GM12878 (cell line): ENCODE data around the gene BRD2. TPM values are rescaled to one million over a fixed set of nuclear protein-coding genes. Genes with fewer than 3 reads are reported as not detected.

ENCODE experiments used
- BHLHE40 ChIP-seq, 2 experiments: fragments of 450-650 bp in 1 of 2; IDR thresholded peaks; 2 replicates each; pipeline ENCODE4 v1.6.1; 2011 to 2017; ENCODE audit warnings: low read depth in 2 of 2, borderline replicate concordance in 1 of 2, improper control_type of control experiment in 1 of 2, low read length in 1 of 2, mild to moderate bottlenecking in 1 of 2
- CEBPB ChIP-seq, 2 experiments: fragments of 150-350 bp in 1 of 2; IDR thresholded peaks; 2 replicates each; pipeline ENCODE4 v1.6.1; 2012 to 2014; ENCODE audit warnings: low read depth in 2 of 2, low read length in 2 of 2, borderline replicate concordance in 1 of 2, inconsistent platforms in 1 of 2
- CREB1 ChIP-seq: IDR thresholded peaks from 2 replicates; pipeline ENCODE4 v1.6.1; 2012; ENCODE audit warnings: low read depth, mild to moderate bottlenecking, inconsistent platforms
- CREM ChIP-seq: IDR thresholded peaks from 2 replicates; pipeline ENCODE4 v1.6.1; 2014; ENCODE audit warnings: antibody characterized with exemption, low read depth
- EED ChIP-seq: sonication (generic); IDR thresholded peaks from 2 replicates; pipeline ENCODE4 v1.6.1; 2016; ENCODE audit warnings: antibody characterized with exemption, low read depth
- FOXK2 ChIP-seq: fragments of 450-650 bp; IDR thresholded peaks from 2 replicates; pipeline ENCODE4 v1.6.1; 2017; ENCODE audit warnings: mild to moderate bottlenecking, moderate library complexity
- GATAD2B ChIP-seq: fragments of 450-650 bp; conservative IDR thresholded peaks from 2 replicates; pipeline ENCODE4 v1.6.1; 2017; ENCODE audit warnings: low read depth, mild to moderate bottlenecking, moderate library complexity
- HDGF ChIP-seq: fragments of 450-650 bp; IDR thresholded peaks from 2 replicates; pipeline ENCODE4 v1.6.1; 2016; ENCODE audit warnings: antibody characterized with exemption
- KLF5 ChIP-seq: fragments of 450-650 bp; IDR thresholded peaks from 2 replicates; pipeline ENCODE4 v1.6.1; 2014; ENCODE audit warnings: mild to moderate bottlenecking; ENCODE audit not compliant: partially characterized antibody
- NBN ChIP-seq: fragments of 450-650 bp; IDR thresholded peaks from 2 replicates; pipeline ENCODE4 v1.6.1; 2016
- NFYB ChIP-seq: IDR thresholded peaks from 2 replicates; pipeline ENCODE4 v1.6.1; 2011; ENCODE audit warnings: low read depth, mild to moderate bottlenecking, low read length, improper control_type of control experiment, moderate library complexity; ENCODE audit not compliant: insufficient read depth
- PAX5 ChIP-seq: IDR thresholded peaks from 2 replicates; pipeline ENCODE4 v1.6.1; 2011; ENCODE audit warnings: low read depth, low read length, borderline replicate concordance
- SREBF1 ChIP-seq: IDR thresholded peaks from 2 replicates; pipeline ENCODE4 v1.6.1; 2012; ENCODE audit warnings: mild to moderate bottlenecking, low read length
- ZNF622 ChIP-seq: fragments of 450-650 bp; IDR thresholded peaks from 2 replicates; pipeline ENCODE4 v1.6.1; 2017; ENCODE audit warnings: mild to moderate bottlenecking, inconsistent platforms
- polyA plus RNA-seq, 11 experiments: library from polyadenylated mRNA; depleted of rRNA in 4 of 11; unstranded in 6 of 11; stranded (reverse) in 5 of 11; fragments of >200 nt; fragmentation: Nextera tagmentation in 4 of 11; fragmentation: Illumina TruSeq in 1 of 11; extraction: Ambion mirVana in 4 of 11; extraction: Trizol in 1 of 11; gene quantifications; 1 replicate in 1 of 11; 2 replicates in 10 of 11; pipeline versions ENCODE4 v1.2.1 to v1.2.3, GENCODE V29; 2011 to 2016; ENCODE audit warnings: inconsistent platforms in 2 of 11, missing spikeins in 2 of 11, low read depth in 1 of 11
- total RNA-seq, 4 experiments: library from RNA; depleted of rRNA in 3 of 4; stranded (reverse); fragments of >200 nt in 3 of 4; fragmentation: Illumina TruSeq in 1 of 4; extraction: Trizol in 1 of 4; gene quantifications; 2 replicates each; pipeline versions ENCODE4 v1.2.1 to v1.2.3, GENCODE V29; 2013 to 2021
- TF ChIP-seq, protein P1 (sequence below): IDR thresholded peaks from 2 replicates; pipeline ENCODE4 v1.6.1; 2012; ENCODE audit warnings: improper control_type of control experiment, low read depth, low read length; ENCODE audit not compliant: insufficient replicate concordance
- TF ChIP-seq, protein P2 (sequence below): fragments of 450-650 bp; IDR thresholded peaks from 2 replicates; pipeline ENCODE4 v1.6.1; 2017; ENCODE audit warnings: borderline replicate concordance
- TF ChIP-seq, protein P3 (sequence below): fragments of 450-650 bp; IDR thresholded peaks from 2 replicates; pipeline ENCODE4 v1.6.1; 2018; ENCODE audit warnings: mild to moderate bottlenecking, low read depth, moderate library complexity; ENCODE audit not compliant: partially characterized antibody
- TF ChIP-seq, protein P4 (sequence below): IDR thresholded peaks from 2 replicates; pipeline ENCODE4 v1.6.1; 2011; ENCODE audit warnings: borderline replicate concordance, low read depth, mild to moderate bottlenecking, moderate library complexity, mixed read lengths, low read length; ENCODE audit not compliant: insufficient read depth; ENCODE audit errors: extremely low read length
- TF ChIP-seq, protein P5 (sequence below), 3 experiments: IDR thresholded peaks in 2 of 3; conservative IDR thresholded peaks in 1 of 3; 2 replicates each; pipeline ENCODE4 v1.5.1; 2011; ENCODE audit warnings: low read depth in 3 of 3, low read length in 3 of 3, mild to moderate bottlenecking in 3 of 3, control low read depth in 2 of 3, moderate library complexity in 2 of 3, inconsistent platforms in 1 of 3, mixed read lengths in 1 of 3; ENCODE audit not compliant: control insufficient read depth in 2 of 3, insufficient read depth in 1 of 3; ENCODE audit errors: extremely low read depth in 1 of 3

The BRD2 gene
- total and polyA plus RNA-seq, 10 of the 15 experiments (the other 5 are each of a cell fraction or from before 2014, with no cell fraction given), result 32.2 to 239 (median 139) TPM

DNA sequence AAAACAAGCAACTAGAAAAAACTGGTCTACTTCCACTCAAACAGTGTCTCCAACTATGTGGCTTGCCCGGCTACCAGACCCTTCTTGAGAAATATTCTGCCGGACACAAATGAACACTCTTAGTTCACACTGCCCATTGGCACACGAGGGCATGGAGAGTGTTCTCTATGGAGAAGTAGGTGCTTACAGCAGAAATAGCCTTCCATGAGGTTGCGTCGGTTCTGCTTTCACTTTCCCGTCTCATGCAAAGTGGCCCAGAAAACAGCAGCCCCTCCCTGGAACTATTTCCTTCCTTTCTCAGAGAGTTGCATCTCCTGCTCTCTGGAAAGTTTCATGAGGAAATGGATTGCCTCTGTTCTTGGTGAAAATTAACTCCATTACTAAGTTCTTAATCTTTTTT is 50.5 kb downstream of the BRD2 start (continued):
- TF ChIP-seq, protein P1, sequence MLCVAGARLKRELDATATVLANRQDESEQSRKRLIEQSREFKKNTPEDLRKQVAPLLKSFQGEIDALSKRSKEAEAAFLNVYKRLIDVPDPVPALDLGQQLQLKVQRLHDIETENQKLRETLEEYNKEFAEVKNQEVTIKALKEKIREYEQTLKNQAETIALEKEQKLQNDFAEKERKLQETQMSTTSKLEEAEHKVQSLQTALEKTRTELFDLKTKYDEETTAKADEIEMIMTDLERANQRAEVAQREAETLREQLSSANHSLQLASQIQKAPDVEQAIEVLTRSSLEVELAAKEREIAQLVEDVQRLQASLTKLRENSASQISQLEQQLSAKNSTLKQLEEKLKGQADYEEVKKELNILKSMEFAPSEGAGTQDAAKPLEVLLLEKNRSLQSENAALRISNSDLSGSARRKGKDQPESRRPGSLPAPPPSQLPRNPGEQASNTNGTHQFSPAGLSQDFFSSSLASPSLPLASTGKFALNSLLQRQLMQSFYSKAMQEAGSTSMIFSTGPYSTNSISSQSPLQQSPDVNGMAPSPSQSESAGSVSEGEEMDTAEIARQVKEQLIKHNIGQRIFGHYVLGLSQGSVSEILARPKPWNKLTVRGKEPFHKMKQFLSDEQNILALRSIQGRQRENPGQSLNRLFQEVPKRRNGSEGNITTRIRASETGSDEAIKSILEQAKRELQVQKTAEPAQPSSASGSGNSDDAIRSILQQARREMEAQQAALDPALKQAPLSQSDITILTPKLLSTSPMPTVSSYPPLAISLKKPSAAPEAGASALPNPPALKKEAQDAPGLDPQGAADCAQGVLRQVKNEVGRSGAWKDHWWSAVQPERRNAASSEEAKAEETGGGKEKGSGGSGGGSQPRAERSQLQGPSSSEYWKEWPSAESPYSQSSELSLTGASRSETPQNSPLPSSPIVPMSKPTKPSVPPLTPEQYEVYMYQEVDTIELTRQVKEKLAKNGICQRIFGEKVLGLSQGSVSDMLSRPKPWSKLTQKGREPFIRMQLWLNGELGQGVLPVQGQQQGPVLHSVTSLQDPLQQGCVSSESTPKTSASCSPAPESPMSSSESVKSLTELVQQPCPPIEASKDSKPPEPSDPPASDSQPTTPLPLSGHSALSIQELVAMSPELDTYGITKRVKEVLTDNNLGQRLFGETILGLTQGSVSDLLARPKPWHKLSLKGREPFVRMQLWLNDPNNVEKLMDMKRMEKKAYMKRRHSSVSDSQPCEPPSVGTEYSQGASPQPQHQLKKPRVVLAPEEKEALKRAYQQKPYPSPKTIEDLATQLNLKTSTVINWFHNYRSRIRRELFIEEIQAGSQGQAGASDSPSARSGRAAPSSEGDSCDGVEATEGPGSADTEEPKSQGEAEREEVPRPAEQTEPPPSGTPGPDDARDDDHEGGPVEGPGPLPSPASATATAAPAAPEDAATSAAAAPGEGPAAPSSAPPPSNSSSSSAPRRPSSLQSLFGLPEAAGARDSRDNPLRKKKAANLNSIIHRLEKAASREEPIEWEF, result no peak
- TF ChIP-seq PAX5, result no peak
- no peak for TF ChIP-seq KLF5
- no peak for TF ChIP-seq NFYB
- peak; percentile 82 for TF ChIP-seq EED
- TF ChIP-seq HDGF, result no peak
- peak in 1 of 2 experiments; percentile 41; a peak in 1 of 4 replicates for TF ChIP-seq BHLHE40 (IDR thresholded peaks at IDR 0.05; ENCODE audit: borderline replicate concordance in 1 of 2, low read depth in 2 of 2, low read length in 1 of 2)
- TF ChIP-seq, protein P2, sequence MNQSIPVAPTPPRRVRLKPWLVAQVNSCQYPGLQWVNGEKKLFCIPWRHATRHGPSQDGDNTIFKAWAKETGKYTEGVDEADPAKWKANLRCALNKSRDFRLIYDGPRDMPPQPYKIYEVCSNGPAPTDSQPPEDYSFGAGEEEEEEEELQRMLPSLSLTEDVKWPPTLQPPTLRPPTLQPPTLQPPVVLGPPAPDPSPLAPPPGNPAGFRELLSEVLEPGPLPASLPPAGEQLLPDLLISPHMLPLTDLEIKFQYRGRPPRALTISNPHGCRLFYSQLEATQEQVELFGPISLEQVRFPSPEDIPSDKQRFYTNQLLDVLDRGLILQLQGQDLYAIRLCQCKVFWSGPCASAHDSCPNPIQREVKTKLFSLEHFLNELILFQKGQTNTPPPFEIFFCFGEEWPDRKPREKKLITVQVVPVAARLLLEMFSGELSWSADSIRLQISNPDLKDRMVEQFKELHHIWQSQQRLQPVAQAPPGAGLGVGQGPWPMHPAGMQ, result no peak
- TF ChIP-seq, protein P3, sequence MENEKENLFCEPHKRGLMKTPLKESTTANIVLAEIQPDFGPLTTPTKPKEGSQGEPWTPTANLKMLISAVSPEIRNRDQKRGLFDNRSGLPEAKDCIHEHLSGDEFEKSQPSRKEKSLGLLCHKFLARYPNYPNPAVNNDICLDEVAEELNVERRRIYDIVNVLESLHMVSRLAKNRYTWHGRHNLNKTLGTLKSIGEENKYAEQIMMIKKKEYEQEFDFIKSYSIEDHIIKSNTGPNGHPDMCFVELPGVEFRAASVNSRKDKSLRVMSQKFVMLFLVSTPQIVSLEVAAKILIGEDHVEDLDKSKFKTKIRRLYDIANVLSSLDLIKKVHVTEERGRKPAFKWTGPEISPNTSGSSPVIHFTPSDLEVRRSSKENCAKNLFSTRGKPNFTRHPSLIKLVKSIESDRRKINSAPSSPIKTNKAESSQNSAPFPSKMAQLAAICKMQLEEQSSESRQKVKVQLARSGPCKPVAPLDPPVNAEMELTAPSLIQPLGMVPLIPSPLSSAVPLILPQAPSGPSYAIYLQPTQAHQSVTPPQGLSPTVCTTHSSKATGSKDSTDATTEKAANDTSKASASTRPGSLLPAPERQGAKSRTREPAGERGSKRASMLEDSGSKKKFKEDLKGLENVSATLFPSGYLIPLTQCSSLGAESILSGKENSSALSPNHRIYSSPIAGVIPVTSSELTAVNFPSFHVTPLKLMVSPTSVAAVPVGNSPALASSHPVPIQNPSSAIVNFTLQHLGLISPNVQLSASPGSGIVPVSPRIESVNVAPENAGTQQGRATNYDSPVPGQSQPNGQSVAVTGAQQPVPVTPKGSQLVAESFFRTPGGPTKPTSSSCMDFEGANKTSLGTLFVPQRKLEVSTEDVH, result no peak
- TF ChIP-seq SREBF1, result no peak
- TF ChIP-seq, protein P4, sequence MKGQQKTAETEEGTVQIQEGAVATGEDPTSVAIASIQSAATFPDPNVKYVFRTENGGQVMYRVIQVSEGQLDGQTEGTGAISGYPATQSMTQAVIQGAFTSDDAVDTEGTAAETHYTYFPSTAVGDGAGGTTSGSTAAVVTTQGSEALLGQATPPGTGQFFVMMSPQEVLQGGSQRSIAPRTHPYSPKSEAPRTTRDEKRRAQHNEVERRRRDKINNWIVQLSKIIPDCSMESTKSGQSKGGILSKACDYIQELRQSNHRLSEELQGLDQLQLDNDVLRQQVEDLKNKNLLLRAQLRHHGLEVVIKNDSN, result no peak
- TF ChIP-seq ZNF622, result no peak
- no peak for TF ChIP-seq FOXK2
- TF ChIP-seq, protein P5, sequence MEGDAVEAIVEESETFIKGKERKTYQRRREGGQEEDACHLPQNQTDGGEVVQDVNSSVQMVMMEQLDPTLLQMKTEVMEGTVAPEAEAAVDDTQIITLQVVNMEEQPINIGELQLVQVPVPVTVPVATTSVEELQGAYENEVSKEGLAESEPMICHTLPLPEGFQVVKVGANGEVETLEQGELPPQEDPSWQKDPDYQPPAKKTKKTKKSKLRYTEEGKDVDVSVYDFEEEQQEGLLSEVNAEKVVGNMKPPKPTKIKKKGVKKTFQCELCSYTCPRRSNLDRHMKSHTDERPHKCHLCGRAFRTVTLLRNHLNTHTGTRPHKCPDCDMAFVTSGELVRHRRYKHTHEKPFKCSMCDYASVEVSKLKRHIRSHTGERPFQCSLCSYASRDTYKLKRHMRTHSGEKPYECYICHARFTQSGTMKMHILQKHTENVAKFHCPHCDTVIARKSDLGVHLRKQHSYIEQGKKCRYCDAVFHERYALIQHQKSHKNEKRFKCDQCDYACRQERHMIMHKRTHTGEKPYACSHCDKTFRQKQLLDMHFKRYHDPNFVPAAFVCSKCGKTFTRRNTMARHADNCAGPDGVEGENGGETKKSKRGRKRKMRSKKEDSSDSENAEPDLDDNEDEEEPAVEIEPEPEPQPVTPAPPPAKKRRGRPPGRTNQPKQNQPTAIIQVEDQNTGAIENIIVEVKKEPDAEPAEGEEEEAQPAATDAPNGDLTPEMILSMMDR (IDR thresholded peaks at IDR 0.05 in 2 of 3, conservative IDR thresholded peaks at IDR 0.05 in 1 of 3; ENCODE audit: control insufficient read depth in 2 of 3, extremely low read depth in 1 of 3, insufficient read depth in 1 of 3, low read depth in 3 of 3, low read length in 3 of 3), result no peak
- TF ChIP-seq NBN, result no peak
- peak; percentile 83 for TF ChIP-seq CREB1
- TF ChIP-seq GATAD2B, result 0 out of 2 replicates have a peak, but pooled peaks have one; percentile 31
- TF ChIP-seq CREM, result peak; percentile 40; the same call in 1 of the 2 replicates
- TF ChIP-seq CEBPB (IDR thresholded peaks at IDR 0.05; ENCODE audit: borderline replicate concordance in 1 of 2, low read depth in 2 of 2, low read length in 2 of 2), result no peak
